Activated naive CD4-positive, alpha-beta T cell treated with anti-CD3 and anti-CD28 coated beads, Interleukin-2, amount 10 ng/mL, durations not matched to agents 7 days and 5 days (primary cell): ENCODE data around the gene PSME2.

ENCODE experiments used
- CTCF ChIA-PET: fragments of 350-600 bp; sonication (Branson Sonifier 250); formaldehyde crosslinking; loops from one replicate; lab custom pipeline; 2021; ENCODE audit warnings: antibody characterized with exemption; lab: Charles Lee
- DNase-seq: peaks from one replicate; pipeline ENCODE4 v3.0.0-alpha.2; 2020
- H3K27ac Mint-ChIP-seq: one replicate; pipeline ENCODE4 v1.8.0; 2021; ENCODE audit warnings: mild to moderate bottlenecking, moderate library complexity, mixed read lengths
- H3K27me3 Mint-ChIP-seq: one replicate; pipeline ENCODE4 v1.8.0; 2021; ENCODE audit warnings: mild to moderate bottlenecking, mixed read lengths
- H3K36me3 Mint-ChIP-seq: one replicate; pipeline ENCODE4 v1.8.0; 2021; ENCODE audit warnings: mixed read lengths
- H3K4me1 Mint-ChIP-seq: one replicate; pipeline ENCODE4 v1.8.0; 2021; ENCODE audit warnings: mixed read lengths
- H3K4me3 Mint-ChIP-seq: one replicate; pipeline ENCODE4 v1.8.0; 2021; ENCODE audit warnings: mild to moderate bottlenecking, moderate library complexity, mixed read lengths
- H3K9me3 Mint-ChIP-seq: one replicate; pipeline ENCODE4 v1.8.0; 2021; ENCODE audit warnings: mixed read lengths

The PSME2 gene

DNA sequence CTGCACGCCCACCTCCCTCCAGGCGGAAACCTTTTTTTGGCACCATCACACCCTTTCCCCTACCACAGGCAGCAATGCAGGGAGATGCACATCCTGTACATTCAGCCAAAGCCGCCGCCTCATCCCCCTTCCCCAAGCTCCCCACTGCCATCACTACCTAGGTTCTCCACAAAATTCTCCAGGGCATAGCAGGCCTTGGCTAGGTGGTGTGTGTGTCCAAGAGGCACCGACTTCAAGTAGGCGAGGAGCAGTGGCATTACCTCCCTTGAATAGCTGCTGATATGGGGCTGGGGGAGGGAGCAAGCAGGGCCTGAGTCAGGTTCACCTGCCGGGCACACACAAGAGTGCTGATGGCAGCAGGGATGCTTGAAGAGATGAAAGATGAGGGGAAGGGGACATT lies 38.6 kb upstream of the PSME2 start:
- Mint-ChIP-seq H3K36me3 (peaks cover 42% of the 10 kb centered on the region), H3K9me3 (no peaks in the 10 kb centered on the region), H3K27ac (no peak overlapping the region), H3K4me3 (no peak overlapping the region), H3K27me3 (no peaks in the 10 kb centered on the region), H3K4me1 (peaks cover 26% of the 10 kb centered on the region)
- CTCF ChIA-PET, result interaction anchor here (0.6 kb wide), 1 partner anchor 34 kb away, joined by 4 read pairs; no protein-coding TSS in a partner anchor
- DNase-seq, result no peak

DNA sequence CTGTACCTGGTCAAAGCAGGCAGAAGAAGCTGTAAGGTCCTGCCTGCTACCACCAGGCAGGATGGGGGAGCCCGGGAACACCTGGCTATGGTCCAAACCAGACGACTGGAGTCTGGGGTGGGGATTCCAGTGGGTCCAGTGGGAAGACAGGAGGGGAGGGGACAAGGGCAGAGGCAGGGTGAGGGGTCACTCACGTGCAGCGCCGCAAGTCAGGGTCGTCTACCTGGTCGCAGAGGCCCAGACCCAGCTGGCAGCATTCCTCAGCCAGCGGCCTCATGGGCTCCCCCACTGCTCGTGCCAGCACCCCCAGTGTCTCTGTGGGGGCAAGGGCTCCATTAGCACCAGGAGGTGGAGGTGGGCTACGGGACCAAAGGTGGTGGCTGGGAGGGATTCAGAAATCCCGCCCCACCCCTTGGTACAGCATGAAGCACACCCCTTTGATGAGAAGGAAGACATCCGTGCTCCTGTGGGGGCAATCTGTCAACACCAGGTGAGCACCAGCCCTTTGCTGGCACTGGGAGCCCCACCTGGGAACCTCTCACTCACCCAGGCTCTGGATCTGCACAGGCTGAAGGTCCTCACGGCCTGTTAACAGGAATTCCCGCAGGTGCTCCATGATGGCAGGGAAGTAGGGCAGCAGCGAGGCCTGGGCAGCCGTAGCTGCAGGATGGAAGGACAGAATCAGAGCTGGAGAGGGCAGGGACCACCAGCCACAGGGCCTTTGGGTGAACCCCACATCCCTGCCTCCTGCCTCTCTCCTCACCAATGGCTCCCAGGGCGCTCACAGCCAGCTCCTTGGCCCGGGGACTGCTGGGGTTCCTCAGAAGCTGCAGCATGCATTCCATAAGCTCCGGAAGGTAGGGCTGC lies 37.9 kb upstream of the PSME2 start:
- Mint-ChIP-seq H3K4me3 (no peak overlapping the region), H3K36me3 (peaks cover 48% of the 10 kb centered on the region), H3K27me3 (no peaks in the 10 kb centered on the region), H3K4me1 (peaks cover 21% of the 10 kb centered on the region), H3K27ac (no peak overlapping the region), H3K9me3 (no peaks in the 10 kb centered on the region)
- CTCF ChIA-PET, result no interaction called here
- no peak for DNase-seq

DNA sequence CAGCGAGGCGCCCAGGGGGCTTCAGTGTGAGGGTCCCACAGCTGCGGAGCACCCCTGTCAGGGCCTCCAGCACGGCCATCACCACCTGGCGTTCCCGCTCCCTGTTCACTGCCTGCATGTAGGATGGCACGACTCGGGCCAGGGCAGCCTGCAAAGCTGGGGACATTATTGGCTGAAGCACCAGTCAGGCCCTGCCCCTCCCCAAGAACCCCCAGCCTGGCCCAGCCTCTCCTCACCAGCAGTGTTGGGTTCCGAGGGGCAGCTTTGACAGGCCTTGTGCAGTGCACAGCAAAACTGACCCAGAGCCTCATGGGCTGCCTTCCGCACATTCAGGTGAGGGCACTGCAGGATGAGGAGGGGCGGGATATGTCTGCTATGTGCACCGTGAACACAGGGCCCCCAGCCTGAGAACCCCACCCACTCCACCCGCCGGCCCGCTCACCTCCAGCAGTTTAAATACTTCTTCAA lies 36.6 kb upstream of the PSME2 start:
- no peak for DNase-seq
- no peak overlapping the region for H3K4me3 Mint-ChIP-seq
- CTCF ChIA-PET, result no interaction called here
- no peaks in the 10 kb centered on the region for H3K27me3 Mint-ChIP-seq
- peaks cover 14% of the 10 kb centered on the region for H3K4me1 Mint-ChIP-seq
- peaks cover 55% of the 10 kb centered on the region for H3K36me3 Mint-ChIP-seq
- H3K27ac Mint-ChIP-seq, result no peak overlapping the region
- H3K9me3 Mint-ChIP-seq, result no peaks in the 10 kb centered on the region

DNA sequence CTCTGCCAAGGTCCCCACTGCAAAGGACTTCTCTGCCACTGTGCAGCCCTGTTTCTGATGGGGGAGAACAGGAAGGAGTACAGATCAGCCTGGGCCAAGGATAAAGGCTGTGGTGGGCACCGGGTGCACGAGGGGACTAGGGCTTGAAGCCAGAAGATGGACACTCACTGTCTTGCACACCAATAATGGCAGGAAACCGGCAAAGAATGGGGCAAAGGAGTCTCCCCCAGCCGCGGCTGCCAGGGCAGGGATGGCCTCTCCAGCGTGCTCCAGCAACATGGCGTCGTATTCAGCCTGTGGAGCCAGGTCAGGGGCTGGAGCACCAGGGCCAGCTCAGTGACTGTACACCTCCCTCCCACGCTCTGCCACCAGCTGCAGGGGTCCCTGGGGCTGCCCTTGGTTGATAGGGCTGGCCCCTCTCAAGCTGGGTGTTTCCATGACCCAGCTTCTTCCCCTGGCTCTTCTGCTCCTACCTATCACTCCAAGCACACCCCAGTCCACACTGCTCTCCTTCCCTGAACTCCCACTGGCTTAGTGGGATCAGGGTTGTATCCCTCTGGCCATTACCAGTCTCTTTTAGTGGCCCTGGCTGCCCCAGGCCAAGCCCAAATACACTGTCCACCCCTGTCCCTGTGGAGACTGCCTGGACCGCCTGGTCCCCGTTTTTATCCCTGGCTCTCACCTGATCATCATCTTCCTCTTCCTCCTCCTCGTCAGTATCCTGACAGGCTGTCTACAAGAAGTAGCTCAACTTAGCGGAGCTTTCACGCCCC lies 35.9 kb upstream of the PSME2 start:
- no peaks in the 10 kb centered on the region for H3K27me3 Mint-ChIP-seq
- peaks cover 57% of the 10 kb centered on the region for H3K36me3 Mint-ChIP-seq
- no peak overlapping the region for H3K4me3 Mint-ChIP-seq
- DNase-seq, result no peak
- CTCF ChIA-PET, result no interaction called here
- H3K27ac Mint-ChIP-seq, result peak overlapping the region; percentile 16
- H3K9me3 Mint-ChIP-seq, result no peaks in the 10 kb centered on the region
- H3K4me1 Mint-ChIP-seq, result peaks cover 7% of the 10 kb centered on the region

DNA sequence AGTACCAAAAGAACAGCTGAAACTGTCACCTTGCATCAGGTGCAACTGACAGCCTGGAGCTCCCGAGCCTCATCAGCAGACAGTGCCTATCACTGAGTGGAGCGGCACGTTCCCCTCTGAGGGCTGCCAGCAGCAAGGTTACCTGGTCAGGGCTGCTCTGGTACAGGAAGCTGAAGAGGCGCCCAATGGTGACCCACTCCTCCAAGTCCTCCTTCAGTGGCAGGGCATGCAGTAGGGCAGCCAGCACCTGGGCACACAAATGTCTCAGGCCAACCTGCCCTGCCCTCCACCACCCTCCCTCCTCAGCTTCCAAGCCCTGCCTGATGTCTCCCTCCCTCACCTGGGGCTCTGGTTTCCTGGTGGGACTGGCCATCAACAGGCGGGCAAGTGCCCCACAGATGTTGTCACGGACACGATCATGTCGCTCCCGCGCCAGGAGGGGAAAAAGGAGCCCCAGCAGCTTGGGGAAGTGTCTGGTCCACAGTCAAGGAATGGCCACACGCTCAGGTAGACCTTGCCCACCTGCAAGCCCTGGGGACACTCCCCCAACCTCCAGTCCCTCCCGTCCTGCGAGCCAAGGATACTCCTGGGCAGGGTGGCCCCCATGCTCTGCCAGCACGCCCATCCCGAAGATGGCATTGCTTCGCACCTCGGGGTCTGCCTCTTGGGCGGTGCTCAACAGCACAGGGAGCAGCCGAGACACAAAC lies 35.1 kb upstream of the PSME2 start:
- Mint-ChIP-seq H3K4me3 (no peak overlapping the region), H3K27ac (peak overlapping the region; percentile 16), H3K27me3 (no peaks in the 10 kb centered on the region), H3K36me3 (peaks cover 57% of the 10 kb centered on the region), H3K4me1 (peaks cover 2% of the 10 kb centered on the region), H3K9me3 (no peaks in the 10 kb centered on the region)
- DNase-seq, result no peak
- CTCF ChIA-PET, result interaction anchor here (1.0 kb wide), 1 partner anchor 19 kb away, joined by 3 read pairs; no protein-coding TSS in a partner anchor

DNA sequence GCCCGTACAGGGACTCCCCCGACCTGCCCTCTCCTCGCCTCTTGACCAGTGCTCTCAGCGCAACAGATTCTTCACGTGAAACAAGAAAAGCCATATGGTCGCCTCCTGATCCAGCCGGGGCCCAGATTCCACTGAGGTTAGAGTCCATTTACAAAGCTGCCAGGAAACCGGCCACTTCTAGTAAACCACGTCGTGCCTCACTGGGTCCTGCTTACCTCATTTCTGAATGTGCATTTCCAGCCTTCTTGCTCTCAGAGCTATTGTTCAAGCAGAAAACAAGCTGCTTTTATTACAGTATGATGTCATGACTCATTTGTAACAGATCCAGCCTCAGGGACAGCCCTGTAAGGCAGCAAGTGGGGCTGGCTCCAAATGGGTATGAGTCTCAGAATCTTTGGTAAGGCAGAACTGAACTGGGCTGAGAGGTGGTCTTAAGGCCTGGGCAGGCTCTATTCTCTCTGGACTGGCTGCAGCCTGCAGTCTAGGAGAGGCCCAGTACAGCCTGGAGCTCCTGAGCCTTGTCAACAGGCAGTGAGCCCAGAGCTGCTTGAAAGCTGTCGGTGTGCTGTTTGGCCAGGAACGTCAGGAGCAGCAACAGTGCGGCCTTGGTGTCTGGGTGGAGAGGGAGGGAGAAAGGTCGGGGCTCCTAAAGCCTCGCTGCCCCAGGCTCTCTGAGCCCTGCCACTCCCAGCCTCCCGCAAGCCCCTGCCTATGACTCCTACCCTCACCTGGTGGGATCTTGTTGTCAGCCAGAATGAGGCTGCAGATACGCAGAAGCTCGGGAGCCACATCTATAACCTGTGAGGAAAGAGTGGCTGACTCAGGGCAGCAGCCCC lies 33.8 kb upstream of the PSME2 start:
- DNase-seq, result no peak
- Mint-ChIP-seq H3K27me3 (no peaks in the 10 kb centered on the region), H3K4me1 (peaks cover 2% of the 10 kb centered on the region), H3K4me3 (no peak overlapping the region), H3K9me3 (no peaks in the 10 kb centered on the region), H3K27ac (peak overlapping the region; percentile 28), H3K36me3 (peaks cover 51% of the 10 kb centered on the region)
- CTCF ChIA-PET, result interaction anchor here (0.8 to 1.0 kb wide), 2 partner anchors 18 to 19 kb away, joined by 3 read pairs; partner anchors contain the start of gene IRF9

DNA sequence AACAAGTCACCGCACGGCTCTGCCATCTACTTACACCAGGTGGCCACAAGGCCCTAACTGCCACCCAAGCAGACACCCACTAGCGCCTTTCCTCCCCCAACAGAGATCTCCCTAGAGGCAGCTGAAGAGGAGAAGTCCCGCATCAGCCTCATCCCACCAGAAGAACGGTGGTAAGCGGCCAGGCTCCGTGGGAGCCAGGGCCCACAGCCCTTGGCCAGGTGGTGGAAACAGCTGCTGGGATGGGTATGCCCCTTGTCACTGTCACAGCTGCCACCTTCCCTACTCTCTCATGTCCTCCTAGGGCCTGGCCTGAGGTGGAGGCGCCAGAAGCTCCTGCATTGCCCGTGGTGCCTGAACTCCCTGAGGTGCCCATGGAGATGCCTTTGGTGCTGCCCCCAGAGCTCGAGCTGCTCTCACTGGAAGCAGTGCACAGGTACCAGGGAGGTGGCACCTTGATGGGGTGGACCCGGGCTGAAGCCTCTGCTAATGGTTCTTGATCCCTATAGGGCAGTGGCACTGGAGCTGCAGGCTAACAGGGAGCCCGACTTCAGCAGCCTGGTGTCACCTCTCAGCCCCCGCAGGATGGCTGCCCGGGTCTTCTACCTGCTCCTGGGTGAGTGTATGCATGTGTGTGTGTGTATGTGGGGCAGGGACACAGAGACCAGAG lies 33.0 kb upstream of the PSME2 start:
- Mint-ChIP-seq H3K27me3 (no peaks in the 10 kb centered on the region), H3K4me1 (peaks cover 6% of the 10 kb centered on the region), H3K27ac (peak overlapping the region; percentile 52), H3K36me3 (peaks cover 52% of the 10 kb centered on the region), H3K9me3 (no peaks in the 10 kb centered on the region), H3K4me3 (no peak overlapping the region)
- DNase-seq, result no peak
- CTCF ChIA-PET, result interaction anchor here (0.6 to 0.8 kb wide), 2 partner anchors 18 to 43 kb away, joined by 3 read pairs; partner anchors contain the start of genes IRF9 and PSME1

DNA sequence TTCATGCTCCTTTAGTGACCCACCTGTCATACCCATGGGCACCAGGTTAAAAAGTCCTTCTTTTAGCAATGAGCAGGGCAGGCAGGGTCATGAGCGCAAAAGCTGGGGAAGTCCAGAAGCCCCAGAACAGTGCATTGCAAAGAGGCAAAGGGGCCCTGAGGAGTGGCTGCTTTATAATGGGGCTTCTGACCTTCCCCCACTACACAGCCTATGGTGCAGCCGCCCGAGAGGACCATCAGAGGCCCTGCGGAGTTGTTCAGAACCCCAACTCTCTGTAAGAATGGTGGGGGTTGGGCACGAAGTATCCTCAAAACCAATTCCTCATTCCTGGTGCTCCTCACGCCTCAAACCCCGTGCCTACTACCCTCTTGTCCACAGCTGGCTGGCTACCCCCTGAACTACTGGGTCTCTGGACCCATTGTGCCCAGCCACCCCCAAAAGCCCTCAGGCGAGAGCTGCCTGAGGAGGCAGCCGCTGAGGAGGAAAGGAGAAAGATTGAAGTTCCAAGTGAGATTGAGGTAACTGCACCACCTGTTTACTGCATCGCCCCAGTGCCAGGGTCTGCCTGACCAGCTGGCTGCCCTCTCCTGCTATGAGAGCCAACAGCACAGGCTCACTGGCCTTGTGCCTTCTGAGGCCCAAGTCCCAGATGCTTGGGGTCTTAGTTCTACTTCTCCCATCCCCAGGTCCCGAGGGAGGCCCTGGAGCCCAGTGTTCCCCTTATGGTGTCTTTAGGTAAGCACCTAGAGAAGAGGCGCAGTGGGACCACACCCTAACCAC lies 32.2 kb upstream of the PSME2 start:
- no peak overlapping the region for H3K4me3 Mint-ChIP-seq
- no peaks in the 10 kb centered on the region for H3K27me3 Mint-ChIP-seq
- no peak overlapping the region for H3K27ac Mint-ChIP-seq
- H3K4me1 Mint-ChIP-seq, result peaks cover 7% of the 10 kb centered on the region
- H3K9me3 Mint-ChIP-seq, result no peaks in the 10 kb centered on the region
- peaks cover 54% of the 10 kb centered on the region for H3K36me3 Mint-ChIP-seq
- CTCF ChIA-PET, result no interaction called here
- no peak for DNase-seq

DNA sequence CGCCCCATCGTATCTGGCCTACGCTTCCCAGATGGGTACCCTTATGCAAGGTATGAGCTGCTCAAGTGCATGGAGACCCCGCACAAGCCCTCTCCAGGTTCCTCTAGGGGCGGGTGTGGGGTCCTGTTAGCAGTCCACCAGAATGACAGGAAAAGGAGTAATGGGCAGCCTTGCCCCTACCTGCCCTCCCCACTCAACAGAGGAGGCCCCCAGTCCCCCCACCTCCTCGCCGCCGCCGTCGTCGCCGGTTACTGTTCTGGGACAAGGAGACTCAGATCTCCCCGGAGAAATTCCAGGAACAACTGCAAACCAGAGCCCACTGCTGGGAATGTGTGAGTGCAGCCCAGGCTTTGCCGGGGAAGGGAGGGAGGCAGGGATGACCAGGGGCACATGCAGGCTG lies 31.5 kb upstream of the PSME2 start:
- Mint-ChIP-seq H3K4me1 (peaks cover 11% of the 10 kb centered on the region), H3K36me3 (peaks cover 57% of the 10 kb centered on the region), H3K27me3 (no peaks in the 10 kb centered on the region), H3K27ac (no peak overlapping the region), H3K9me3 (no peaks in the 10 kb centered on the region), H3K4me3 (no peak overlapping the region)
- CTCF ChIA-PET, result no interaction called here
- DNase-seq, result no peak

DNA sequence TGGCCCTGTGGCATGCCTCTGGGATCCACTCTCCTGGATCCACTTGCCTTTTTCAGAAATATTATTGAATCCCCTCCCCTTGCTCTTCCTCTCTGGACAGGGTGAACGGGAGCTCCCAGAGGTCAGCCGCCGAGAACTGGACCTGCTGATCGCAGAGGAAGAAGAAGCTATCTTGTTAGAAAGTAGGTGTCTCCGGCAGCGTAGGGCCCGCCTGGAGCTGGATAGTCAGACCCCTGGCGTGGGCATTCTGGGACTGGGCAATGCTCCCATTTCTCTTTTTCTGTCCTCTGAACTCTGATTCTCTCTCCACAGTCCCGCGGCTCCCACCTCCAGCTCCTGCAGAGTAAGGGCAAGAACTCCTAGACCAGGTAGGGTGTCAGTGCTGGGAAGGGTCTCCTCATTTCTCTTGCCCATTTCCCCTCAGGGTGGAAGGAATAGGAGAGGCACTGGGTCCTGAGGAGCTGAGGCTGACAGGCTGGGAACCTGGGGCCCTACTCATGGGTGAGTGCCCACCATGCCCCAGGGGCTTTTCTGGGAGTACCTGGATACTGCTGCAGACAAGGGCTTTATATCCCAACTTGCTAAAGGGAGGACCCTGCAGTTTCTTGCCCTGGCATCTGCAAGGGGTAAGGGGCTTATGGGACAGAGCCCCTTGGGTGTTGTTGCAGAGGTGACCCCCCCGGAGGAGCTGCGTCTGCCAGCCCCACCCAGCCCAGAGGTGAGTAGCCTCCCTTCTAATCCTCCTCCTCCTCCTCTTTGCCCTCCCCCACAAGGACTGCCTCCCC lies 30.8 kb upstream of the PSME2 start:
- Mint-ChIP-seq H3K27me3 (no peaks in the 10 kb centered on the region), H3K36me3 (peaks cover 56% of the 10 kb centered on the region), H3K9me3 (no peaks in the 10 kb centered on the region), H3K27ac (no peak overlapping the region), H3K4me3 (no peak overlapping the region), H3K4me1 (peaks cover 14% of the 10 kb centered on the region)
- no peak for DNase-seq
- CTCF ChIA-PET, result no interaction called here

DNA sequence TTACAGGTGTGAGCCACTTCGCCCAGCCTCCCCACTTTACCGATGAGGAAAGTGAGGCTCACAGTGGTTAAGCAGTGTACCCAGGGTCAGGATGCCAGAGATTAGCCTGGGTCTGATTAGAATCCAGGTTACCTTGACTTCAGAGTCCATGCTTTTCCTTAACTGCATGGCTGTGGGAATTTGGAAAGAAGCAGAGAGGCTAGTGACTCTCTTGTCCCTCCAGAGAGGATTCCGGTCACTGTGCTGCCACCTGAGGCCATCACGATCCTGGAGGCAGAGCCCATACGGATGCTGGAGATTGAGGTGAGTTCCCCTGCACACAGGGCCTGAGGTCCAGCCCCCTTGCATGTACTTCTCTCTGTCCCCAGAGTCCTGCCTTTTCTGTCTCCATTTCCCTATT lies 30.2 kb upstream of the PSME2 start:
- Mint-ChIP-seq H3K9me3 (no peaks in the 10 kb centered on the region), H3K27ac (no peak overlapping the region), H3K36me3 (peaks cover 55% of the 10 kb centered on the region), H3K4me3 (no peak overlapping the region), H3K4me1 (peaks cover 19% of the 10 kb centered on the region), H3K27me3 (no peaks in the 10 kb centered on the region)
- DNase-seq, result no peak
- CTCF ChIA-PET, result interaction anchor here (1.7 kb wide), 1 partner anchor 15 kb away, joined by 5 read pairs; the partner anchor contains the start of gene IRF9

DNA sequence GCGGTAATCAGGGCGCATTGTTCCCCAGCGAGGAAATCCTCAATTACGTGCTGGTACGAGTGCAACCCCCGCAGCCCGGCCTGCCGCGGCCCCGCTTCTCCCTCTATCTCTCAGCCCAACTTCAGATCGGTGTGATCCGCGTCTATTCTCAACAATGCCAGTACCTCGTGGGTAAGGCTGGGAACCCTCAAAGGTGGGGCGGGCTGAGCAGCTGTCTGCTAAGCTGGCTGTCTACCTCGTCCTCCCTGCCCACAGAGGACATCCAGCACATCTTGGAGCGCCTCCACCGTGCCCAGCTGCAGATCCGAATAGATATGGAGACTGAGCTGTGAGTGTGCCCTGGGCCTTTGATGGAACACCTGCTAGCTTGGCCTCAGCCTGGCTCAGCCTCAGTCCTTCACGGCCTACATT lies 26.5 kb upstream of the PSME2 start:
- Mint-ChIP-seq H3K4me3 (no peak overlapping the region), H3K27me3 (no peaks in the 10 kb centered on the region), H3K27ac (peak overlapping the region; percentile 68), H3K9me3 (no peaks in the 10 kb centered on the region), H3K4me1 (peaks cover 39% of the 10 kb centered on the region), H3K36me3 (peaks cover 52% of the 10 kb centered on the region)
- DNase-seq, result no peak
- CTCF ChIA-PET, result no interaction called here
